ENCODE measurements around the gene FAM13A. TPM values are rescaled to one million over a fixed set of nuclear protein-coding genes. Genes with fewer than 3 reads are reported as not detected.

Gene FAM13A
- total and polyA plus RNA-seq, 2 of the 8 experiments (the other 6 are each of a cell fraction or from before 2014, with no cell fraction given): 7.1 to 16.5 TPM

GRCh38 chr4:88989990-88990389, 67.0 kb downstream of the FAM13A start:
- no peak for FAIRE-seq

More at GRCh38 chr4:88989990-88990389, 67.0 kb downstream of the FAM13A start:
- H2BK120ac ChIP-seq (replicated peaks; ENCODE audit: low read depth, low read length): no peak overlapping the region
- H3K14ac ChIP-seq (ENCODE audit: insufficient read length): no peak overlapping the region
- POLR2A ChIA-PET (ENCODE audit: partially characterized antibody): no interaction called here
- no peaks in the 10 kb centered on the region; a peak in 1 of 8 replicates for H3K36me3 ChIP-seq (ENCODE audit: control insufficient read depth in 2 of 4, insufficient read depth in 4 of 4, low read length in 3 of 4)
- no peak overlapping the region for H2BK20ac ChIP-seq (ENCODE audit: low read length)
- no peaks in the 10 kb centered on the region for H3K79me1 ChIP-seq (ENCODE audit: low read depth, low read length)
- no peak overlapping the region for H3K4me3 ChIP-seq (ENCODE audit: extremely low read depth in 1 of 4, insufficient read depth in 2 of 4, low read depth in 3 of 4, low read length in 4 of 4)
- H2BK12ac ChIP-seq (ENCODE audit: low read depth, low read length): no peak overlapping the region
- TF ChIP-seq RFX5 (IDR thresholded peaks at IDR 0.05; ENCODE audit: borderline replicate concordance, low read depth, low read length) (no peak), KDM5A (IDR thresholded peaks at IDR 0.05; ENCODE audit: low read length) (no peak), FOSL1 (IDR thresholded peaks at IDR 0.05; ENCODE audit: insufficient read depth, low read depth, low read length) (no peak), ASH2L (IDR thresholded peaks at IDR 0.05; ENCODE audit: low read length) (no peak), CHD1 (IDR thresholded peaks at IDR 0.05; ENCODE audit: low read depth, low read length) (no peak)
- H3K18ac ChIP-seq (ENCODE audit: extremely low read depth, low read length): no peak overlapping the region
- no peak overlapping the region for H4K8ac ChIP-seq (ENCODE audit: extremely low read depth, insufficient read depth, low read length)
- no peak overlapping the region for H2BK5ac ChIP-seq (ENCODE audit: low read depth, low read length)
- H2BK15ac ChIP-seq (ENCODE audit: low read length): no peak overlapping the region
- no peak overlapping the region for H4K91ac ChIP-seq (replicated peaks; ENCODE audit: insufficient read length, low read length)
- H3K27ac ChIP-seq (ENCODE audit: low read depth, low read length): no peak overlapping the region
- H3K4ac ChIP-seq (replicated peaks; ENCODE audit: insufficient read length, low read depth, low read length): no peak overlapping the region
- CTCF ChIA-PET (ENCODE audit: partially characterized antibody): interaction anchor here (0.6 to 1.8 kb wide), 5 partner anchors 9 to 757 kb away, joined by 3 to 8 read pairs (median 3); no protein-coding TSS in a partner anchor
- H3K9ac ChIP-seq (replicated peaks in 1 of 4; ENCODE audit: extremely low read depth in 1 of 4, low read depth in 3 of 4, low read length in 3 of 4): no peak overlapping the region
- H3K56ac ChIP-seq (replicated peaks; ENCODE audit: insufficient read length, low read depth, low read length): no peak overlapping the region
- no peaks in the 10 kb centered on the region for H3K9me3 ChIP-seq (ENCODE audit: insufficient read depth in 2 of 2, low read depth in 1 of 2, low read length in 1 of 2)
- no peak for DNase-seq (ENCODE audit: low read depth in 1 of 2, low spot score in 2 of 2)
- H2AK5ac ChIP-seq (ENCODE audit: low read depth, low read length): no peak overlapping the region
- H3K4me2 ChIP-seq (ENCODE audit: insufficient read depth in 1 of 2, low read depth in 2 of 2, low read length in 2 of 2): no peak overlapping the region
- no peaks in the 10 kb centered on the region for H4K20me1 ChIP-seq (replicated peaks in 1 of 2; ENCODE audit: control insufficient read depth in 1 of 2, insufficient read depth in 2 of 2, low read length in 2 of 2)
- H4K5ac ChIP-seq (ENCODE audit: insufficient read length, low read depth, low read length): no peak overlapping the region
- no peaks in the 10 kb centered on the region for H3K4me1 ChIP-seq (replicated peaks in 1 of 4; ENCODE audit: control insufficient read depth in 3 of 4, insufficient read depth in 4 of 4, low read length in 3 of 4)
- H3K23me2 ChIP-seq (ENCODE audit: low read depth, low read length): no peaks in the 10 kb centered on the region
- WGBS, 2 experiments (ENCODE audit: extremely low coverage in 1 of 2, insufficient coverage in 1 of 2, insufficient read length in 1 of 2, insufficient replicate concordance in 2 of 2, low coverage in 1 of 2, low lambda C conversion rate in 2 of 2, missing lambda C conversion rate in 1 of 2): 100% methylated on average over 1 of the region's 1 CpG; no CpG with 5 or more reads in 1 of the 2 experiments
- H2AFZ ChIP-seq (ENCODE audit: low read length): no peak overlapping the region
- no peaks in the 10 kb centered on the region for H3K79me2 ChIP-seq (ENCODE audit: control insufficient read depth in 1 of 2, insufficient read depth in 2 of 2, low read length in 2 of 2)
- no peaks in the 10 kb centered on the region for H3K27me3 ChIP-seq (replicated peaks in 1 of 4; ENCODE audit: control insufficient read depth in 3 of 4, extremely low read depth in 1 of 4, insufficient read depth in 3 of 4, low read length in 3 of 4)
- no peak overlapping the region for H3K23ac ChIP-seq (ENCODE audit: insufficient read length)

All from H1 (cell line).